AG04449 (cell line): ENCODE data around the gene CCDC6.

Source experiments
- CTCF ChIA-PET: fragments of 350-600 bp; formaldehyde crosslinking; extraction: SDS; loops from one replicate; lab custom pipeline; 2021; ENCODE audit warnings: antibody characterized with exemption; lab: Yijun Ruan, JAX
- POLR2A ChIA-PET: fragments of 400-600, 350-600 bp; formaldehyde crosslinking; extraction: SDS; loops from one replicate; lab custom pipeline; 2020; ENCODE audit warnings: antibody characterized with exemption, inconsistent platforms; lab: Yijun Ruan, JAX
- DNase-seq: peaks from one replicate; pipeline ENCODE4 v3.0.0-alpha.2; 2010; ENCODE audit warnings: low read depth, low spot score
- H3K4me3 ChIP-seq: 2 replicates; pipeline ENCODE4 v1.5.1; 2011; ENCODE audit warnings: low read depth, mild to moderate bottlenecking, control low read depth, low read length
- TF ChIP-seq, protein P1 (sequence below): IDR thresholded peaks from one replicate; pipeline ENCODE4 v1.5.1; 2011; ENCODE audit warnings: mild to moderate bottlenecking, moderate library complexity, low read length, control low read depth, inconsistent platforms; ENCODE audit not compliant: insufficient read depth; ENCODE audit errors: missing control alignments

Gene CCDC6

DNA sequence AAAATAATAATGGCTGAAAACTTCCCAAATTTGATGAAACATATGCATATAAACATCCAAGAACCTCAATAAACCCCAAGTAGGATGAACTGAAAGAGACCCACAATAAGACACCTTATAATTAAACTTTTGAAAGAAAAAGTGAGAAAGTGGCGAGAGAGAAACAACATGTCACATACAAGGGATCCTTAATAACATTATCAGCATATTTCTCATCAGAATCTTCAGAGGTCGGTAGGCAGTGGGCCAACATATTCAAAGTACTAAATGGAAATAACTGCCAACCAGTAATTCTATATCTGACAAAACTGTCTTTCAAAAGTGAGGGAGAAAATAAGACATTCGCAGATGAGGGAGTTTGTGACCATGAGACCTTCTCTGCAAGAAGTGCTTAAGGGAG lies 16.6 kb upstream of the CCDC6 start:
- CTCF ChIA-PET, result no interaction called here
- TF ChIP-seq, protein P1, sequence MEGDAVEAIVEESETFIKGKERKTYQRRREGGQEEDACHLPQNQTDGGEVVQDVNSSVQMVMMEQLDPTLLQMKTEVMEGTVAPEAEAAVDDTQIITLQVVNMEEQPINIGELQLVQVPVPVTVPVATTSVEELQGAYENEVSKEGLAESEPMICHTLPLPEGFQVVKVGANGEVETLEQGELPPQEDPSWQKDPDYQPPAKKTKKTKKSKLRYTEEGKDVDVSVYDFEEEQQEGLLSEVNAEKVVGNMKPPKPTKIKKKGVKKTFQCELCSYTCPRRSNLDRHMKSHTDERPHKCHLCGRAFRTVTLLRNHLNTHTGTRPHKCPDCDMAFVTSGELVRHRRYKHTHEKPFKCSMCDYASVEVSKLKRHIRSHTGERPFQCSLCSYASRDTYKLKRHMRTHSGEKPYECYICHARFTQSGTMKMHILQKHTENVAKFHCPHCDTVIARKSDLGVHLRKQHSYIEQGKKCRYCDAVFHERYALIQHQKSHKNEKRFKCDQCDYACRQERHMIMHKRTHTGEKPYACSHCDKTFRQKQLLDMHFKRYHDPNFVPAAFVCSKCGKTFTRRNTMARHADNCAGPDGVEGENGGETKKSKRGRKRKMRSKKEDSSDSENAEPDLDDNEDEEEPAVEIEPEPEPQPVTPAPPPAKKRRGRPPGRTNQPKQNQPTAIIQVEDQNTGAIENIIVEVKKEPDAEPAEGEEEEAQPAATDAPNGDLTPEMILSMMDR, result no peak
- DNase-seq, result no peak
- POLR2A ChIA-PET, result no interaction called here
- H3K4me3 ChIP-seq, result no peak overlapping the region

DNA sequence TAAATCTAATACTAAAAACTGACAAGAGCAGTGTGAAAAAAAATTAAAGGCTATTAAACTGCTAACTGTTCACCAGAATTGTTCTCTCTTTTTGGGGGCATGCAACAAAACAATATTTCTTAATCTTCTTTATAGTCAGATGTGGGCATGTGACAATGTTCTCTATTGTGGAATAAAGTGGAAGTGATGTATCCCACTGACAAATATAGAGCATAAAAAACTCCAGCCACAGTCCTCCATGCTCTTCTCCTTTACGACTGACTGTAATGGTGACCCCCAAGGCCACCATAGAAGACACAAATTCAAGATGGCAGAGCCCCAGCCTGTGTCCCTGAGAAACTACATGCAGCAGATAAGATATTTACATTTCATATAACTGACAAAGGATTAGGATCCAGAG lies 11.6 kb upstream of the CCDC6 start:
- H3K4me3 ChIP-seq, result no peak overlapping the region
- DNase-seq, result no peak
- TF ChIP-seq, protein P1, result no peak
- CTCF ChIA-PET, result no interaction called here
- POLR2A ChIA-PET, result no interaction called here

DNA sequence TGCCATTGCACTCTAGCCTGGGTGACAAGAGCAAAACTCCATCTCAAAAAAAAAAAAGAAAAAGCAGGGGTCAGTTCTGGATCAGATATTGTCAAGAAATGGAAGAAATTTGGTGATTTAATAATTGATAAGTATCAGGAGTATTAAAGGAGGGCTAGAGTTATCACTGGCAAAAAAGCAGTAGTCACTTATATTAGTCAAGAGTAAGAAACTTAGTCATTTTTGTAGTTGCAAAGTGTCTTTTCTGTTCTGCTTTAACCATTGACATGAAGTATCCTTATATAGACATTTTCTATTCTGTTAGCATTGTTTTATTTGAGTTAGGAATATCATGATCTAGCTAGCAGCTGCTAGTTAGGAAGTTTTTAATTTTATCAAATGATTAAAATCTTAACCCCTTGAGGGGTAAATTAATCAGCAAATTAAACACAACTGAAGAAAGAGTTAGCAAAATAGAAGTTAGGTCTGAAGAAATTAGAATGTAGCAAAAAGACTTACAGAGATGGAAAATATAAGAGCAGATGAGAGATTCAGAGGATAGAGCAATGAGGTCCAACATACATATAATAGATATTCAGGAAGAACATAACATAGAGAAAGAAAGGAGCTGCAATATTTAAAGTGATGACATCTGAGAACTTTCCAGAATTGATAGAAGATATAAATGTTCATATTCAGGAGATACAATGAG lies 7.3 kb upstream of the CCDC6 start:
- no peak for DNase-seq
- POLR2A ChIA-PET, result no interaction called here
- no peak overlapping the region for H3K4me3 ChIP-seq
- CTCF ChIA-PET, result no interaction called here
- TF ChIP-seq, protein P1, result no peak

DNA sequence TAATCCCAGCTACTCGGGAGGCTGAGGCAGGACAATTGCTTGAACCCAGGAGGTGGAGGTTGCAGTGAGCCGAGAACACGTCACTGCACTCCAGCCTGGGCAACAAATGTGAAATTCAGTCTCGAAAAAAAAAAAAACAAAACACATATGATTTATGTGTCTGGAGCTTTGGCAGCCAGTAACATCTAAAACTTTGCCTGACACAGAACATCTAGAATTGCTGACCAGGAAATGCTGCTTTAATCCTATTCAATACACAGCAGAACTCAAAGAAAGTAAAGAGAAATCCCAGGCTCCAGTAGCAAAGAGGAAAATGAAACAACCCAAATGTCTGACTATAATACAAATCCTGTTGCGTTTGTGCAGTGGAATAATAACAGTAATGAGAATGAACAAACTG lies 4.5 kb upstream of the CCDC6 start:
- TF ChIP-seq, protein P1, result no peak
- no peak for DNase-seq
- no peak overlapping the region for H3K4me3 ChIP-seq
- POLR2A ChIA-PET, result no interaction called here
- CTCF ChIA-PET, result interaction anchor here (1.4 kb wide), 1 partner anchor 80 kb away, joined by 3 read pairs; no protein-coding TSS in a partner anchor

DNA sequence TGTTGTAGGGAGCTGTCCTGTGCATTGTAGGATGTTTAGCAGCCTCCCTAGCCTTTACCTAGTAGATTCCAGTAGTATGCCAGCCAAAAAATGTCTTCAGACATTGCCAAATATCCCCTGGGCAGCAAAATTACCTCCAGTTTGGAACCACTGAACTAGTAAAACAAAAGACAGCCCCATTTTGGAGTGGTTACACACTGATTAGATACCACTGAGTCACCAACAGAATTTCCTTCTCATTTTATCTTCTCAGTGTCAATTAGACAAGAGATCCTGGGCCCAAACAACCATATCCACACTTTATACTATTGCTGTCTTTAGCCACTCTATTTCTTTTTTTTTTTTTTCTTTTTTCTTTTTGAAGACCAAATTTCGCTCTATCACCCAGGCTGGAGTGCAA lies 3.5 kb upstream of the CCDC6 start:
- no peak overlapping the region for H3K4me3 ChIP-seq
- TF ChIP-seq, protein P1, result no peak
- POLR2A ChIA-PET, result no interaction called here
- no peak for DNase-seq
- CTCF ChIA-PET, result no interaction called here

DNA sequence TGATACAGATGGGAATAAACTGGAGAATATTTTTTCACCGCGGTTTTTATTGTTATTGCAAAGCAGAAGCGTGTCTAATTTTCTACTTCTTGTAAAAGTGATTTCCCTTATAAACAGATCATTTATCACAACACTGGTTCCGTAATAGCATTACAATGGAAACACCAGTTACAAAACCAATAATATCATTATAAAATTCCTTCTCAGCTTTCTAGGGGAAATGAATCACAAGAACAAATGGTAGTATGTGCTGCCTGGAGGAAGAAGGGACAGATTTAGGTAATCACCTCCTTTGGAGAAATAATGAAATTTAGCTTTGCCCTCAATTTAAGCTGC lies 2.4 kb upstream of the CCDC6 start:
- peak overlapping the region; percentile 53 for H3K4me3 ChIP-seq
- no peak for DNase-seq
- ChIA-PET POLR2A (interaction anchor here (0.6 kb wide), 1 partner anchor 239 kb away, joined by 3 read pairs; no protein-coding TSS in a partner anchor), CTCF (interaction anchor here (1.2 to 4.2 kb wide), 7 partner anchors 9 to 284 kb away, joined by 3 to 33 read pairs (median 4); no protein-coding TSS in a partner anchor)
- TF ChIP-seq, protein P1, result no peak
